T-helper 1 cell treated with Interleukin-12 subunit alpha and Interleukin-12 subunit beta and Interleukin-4 antibody, amounts not matched to agents 30 μg/mL and 1 μg/mL, for 36 hours (primary cell): ENCODE results near the gene SPATS2.
"Not testable (repeated sequence)": the region's sequence is repeated elsewhere in the genome, so short reads cannot be mapped to it uniquely, and the experiment has no call there.

Experiments
- H3K27ac Mint-ChIP-seq: one replicate; pipeline ENCODE4 v1.8.0; 2021; ENCODE audit warnings: mild to moderate bottlenecking, mixed read lengths
- H3K27me3 Mint-ChIP-seq: one replicate; pipeline ENCODE4 v1.8.0; 2021; ENCODE audit warnings: low read depth, mixed read lengths
- H3K36me3 Mint-ChIP-seq: one replicate; pipeline ENCODE4 v1.8.0; 2021; ENCODE audit warnings: low read depth, mixed read lengths
- H3K4me1 Mint-ChIP-seq: one replicate; pipeline ENCODE4 v1.8.0; 2021; ENCODE audit warnings: low read depth, mixed read lengths
- H3K4me3 Mint-ChIP-seq: one replicate; pipeline ENCODE4 v1.8.0; 2021; ENCODE audit warnings: mild to moderate bottlenecking, moderate library complexity, mixed read lengths
- H3K9me3 Mint-ChIP-seq: one replicate; pipeline ENCODE4 v1.8.0; 2021; ENCODE audit warnings: mixed read lengths

SPATS2 gene

GRCh38 chr12:49358483-49359141 is 8.7 kb upstream of the SPATS2 start:
- Mint-ChIP-seq H3K27ac (no peak overlapping the region), H3K9me3 (no peaks in the 10 kb centered on the region), H3K4me3 (no peak overlapping the region), H3K4me1 (peaks cover 3% of the 10 kb centered on the region), H3K27me3 (peaks cover 33% of the 10 kb centered on the region), H3K36me3 (no peaks in the 10 kb centered on the region)

- H3K27me3 Mint-ChIP-seq = peaks cover 27% of the 10 kb centered on the region
- no peaks in the 10 kb centered on the region for H3K36me3 Mint-ChIP-seq
- peaks cover 3% of the 10 kb centered on the region for H3K4me1 Mint-ChIP-seq
- no peaks in the 10 kb centered on the region for H3K9me3 Mint-ChIP-seq
- H3K4me3 Mint-ChIP-seq = no peak overlapping the region
- H3K27ac Mint-ChIP-seq = no peak overlapping the region
Measured at GRCh38 chr12:49359671-49360070, 7.6 kb upstream of the SPATS2 start.

GRCh38 chr12:49362077-49362476 is 5.2 kb upstream of the SPATS2 start:
- no peaks in the 10 kb centered on the region for H3K9me3 Mint-ChIP-seq
- H3K36me3 Mint-ChIP-seq = no peaks in the 10 kb centered on the region
- no peak overlapping the region for H3K27ac Mint-ChIP-seq
- peaks cover 16% of the 10 kb centered on the region for H3K27me3 Mint-ChIP-seq
- H3K4me1 Mint-ChIP-seq = peaks cover 11% of the 10 kb centered on the region
- H3K4me3 Mint-ChIP-seq = no peak overlapping the region

- Mint-ChIP-seq H3K4me1 (peaks cover 25% of the 10 kb centered on the region), H3K27ac (no peak overlapping the region), H3K9me3 (no peaks in the 10 kb centered on the region), H3K27me3 (no peaks in the 10 kb centered on the region), H3K36me3 (no peaks in the 10 kb centered on the region), H3K4me3 (no peak overlapping the region)
Measured at GRCh38 chr12:49364989-49365388, 2.3 kb upstream of the SPATS2 start.

- Mint-ChIP-seq H3K27me3 (no peaks in the 10 kb centered on the region), H3K36me3 (no peaks in the 10 kb centered on the region), H3K4me1 (peaks cover 28% of the 10 kb centered on the region), H3K27ac (no peak overlapping the region), H3K9me3 (no peaks in the 10 kb centered on the region), H3K4me3 (peak overlapping the region; percentile 22)
Measured at GRCh38 chr12:49365542-49365941, 1.7 kb upstream of the SPATS2 start.

- Mint-ChIP-seq H3K36me3 (peaks cover 2% of the 10 kb centered on the region), H3K4me1 (peaks cover 28% of the 10 kb centered on the region), H3K27ac (peak overlapping the region; percentile 92), H3K4me3 (peak overlapping the region; percentile 81), H3K9me3 (no peaks in the 10 kb centered on the region), H3K27me3 (no peaks in the 10 kb centered on the region)
Measured at GRCh38 chr12:49366096-49366651, 1.1 kb upstream of the SPATS2 start.

GRCh38 chr12:49366652-49367380 is 446 bp upstream of the SPATS2 start:
- Mint-ChIP-seq H3K9me3 (no peaks in the 10 kb centered on the region), H3K4me3 (peak overlapping the region; percentile 81), H3K36me3 (peaks cover 3% of the 10 kb centered on the region), H3K27me3 (no peaks in the 10 kb centered on the region), H3K27ac (peak overlapping the region; percentile 92), H3K4me1 (peaks cover 31% of the 10 kb centered on the region)

GRCh38 chr12:49368240-49368600 is 958 bp downstream of the SPATS2 start:
- Mint-ChIP-seq H3K4me3 (peak overlapping the region; percentile 81), H3K27me3 (no peaks in the 10 kb centered on the region), H3K9me3 (no peaks in the 10 kb centered on the region), H3K4me1 (peaks cover 33% of the 10 kb centered on the region), H3K36me3 (peaks cover 3% of the 10 kb centered on the region), H3K27ac (peak overlapping the region; percentile 63)

- Mint-ChIP-seq H3K4me3 (peak overlapping the region; percentile 9), H3K27me3 (no peaks in the 10 kb centered on the region), H3K27ac (no peak overlapping the region), H3K4me1 (peaks cover 33% of the 10 kb centered on the region), H3K9me3 (no peaks in the 10 kb centered on the region), H3K36me3 (peaks cover 3% of the 10 kb centered on the region)
Measured at GRCh38 chr12:49369411-49370145, 2.3 kb downstream of the SPATS2 start.

- Mint-ChIP-seq H3K27me3 (no peaks in the 10 kb centered on the region), H3K9me3 (no peaks in the 10 kb centered on the region), H3K36me3 (peaks cover 3% of the 10 kb centered on the region), H3K4me3 (no peak overlapping the region), H3K27ac (no peak overlapping the region), H3K4me1 (peaks cover 36% of the 10 kb centered on the region)
Measured at GRCh38 chr12:49370539-49370938, 3.3 kb downstream of the SPATS2 start.

- Mint-ChIP-seq H3K4me3 (no peak overlapping the region), H3K36me3 (peaks cover 3% of the 10 kb centered on the region), H3K27me3 (no peaks in the 10 kb centered on the region), H3K27ac (peak overlapping the region; percentile 46), H3K9me3 (no peaks in the 10 kb centered on the region), H3K4me1 (peaks cover 11% of the 10 kb centered on the region)
Measured at GRCh38 chr12:49375406-49375805, 8.1 kb downstream of the SPATS2 start.

- Mint-ChIP-seq H3K27ac (no peak overlapping the region), H3K9me3 (no peaks in the 10 kb centered on the region), H3K27me3 (no peaks in the 10 kb centered on the region), H3K4me3 (no peak overlapping the region), H3K4me1 (peaks cover 8% of the 10 kb centered on the region), H3K36me3 (no peaks in the 10 kb centered on the region)
Measured at GRCh38 chr12:49377386-49377785, 10.1 kb downstream of the SPATS2 start.

- H3K4me1 Mint-ChIP-seq, H3K27ac Mint-ChIP-seq, H3K27me3 Mint-ChIP-seq, H3K4me3 Mint-ChIP-seq, H3K9me3 Mint-ChIP-seq, H3K36me3 Mint-ChIP-seq: not testable (repeated sequence)
Measured at GRCh38 chr12:49380184-49380583, 12.9 kb downstream of the SPATS2 start.

GRCh38 chr12:49388682-49389386 is 21.6 kb downstream of the SPATS2 start:
- Mint-ChIP-seq H3K4me1 (peaks cover 4% of the 10 kb centered on the region), H3K27ac (no peak overlapping the region), H3K9me3 (no peaks in the 10 kb centered on the region), H3K27me3 (no peaks in the 10 kb centered on the region), H3K36me3 (no peaks in the 10 kb centered on the region), H3K4me3 (peak overlapping the region; percentile 13)
